HCT116 (cell line): Measurements from ENCODE around the gene C2. TPM values are rescaled to one million over a fixed set of nuclear protein-coding genes. Genes with fewer than 3 reads are reported as not detected.

ENCODE experiments used
- ATAC-seq: fragments of 200-7000 bp; cut with Tn5 transposase; 2 replicates; pipeline ENCODE4 v1.9.1; 2020; ENCODE audit warnings: mild to moderate bottlenecking, moderate library complexity
- BruUV-seq: library from RNA; stranded (reverse); fragments of 400-500 nt; replicated peaks from 2 replicates; lab custom pipeline; 2021; lab: Mats Ljungman, UMichigan
- CTCF ChIA-PET: fragments of 300-600 bp; sonication (Branson Sonifier 250); formaldehyde crosslinking; loops from one replicate; lab custom pipeline; 2021; ENCODE audit warnings: antibody characterized with exemption; lab: Charles Lee
- POLR2A ChIA-PET: fragments of 300-600, 350-600 bp; sonication (Branson Sonifier 250); formaldehyde crosslinking; loops from one replicate; lab custom pipeline; 2021; ENCODE audit warnings: antibody characterized with exemption; lab: Charles Lee
- RAD21 ChIA-PET, 2 experiments: fragments of 300-600 bp; sonication (Branson Sonifier 250); formaldehyde crosslinking; loops; one replicate each; lab custom pipeline; 2023; ENCODE audit warnings: low total read pairs in 2 of 2; ENCODE audit not compliant: uncharacterized antibody in 2 of 2, unreplicated experiment in 2 of 2, low non-redundant PET in 1 of 2; lab: Charles Lee
- DNase-seq: peaks from one replicate; pipeline ENCODE4 v3.0.0-alpha.2; 2010; ENCODE audit warnings: low read depth, low spot score
- H2AFZ ChIP-seq: fragments of 200-600 bp; shearing (Covaris generic), sonication (generic); 2 replicates; pipeline ENCODE4 v1.6.1; 2017; ENCODE audit warnings: low read depth, mixed run types, mixed read lengths, antibody characterized with exemption, low read length; ENCODE audit not compliant: poor library complexity, severe bottlenecking
- H3K27ac ChIP-seq: 2 replicates; pipeline ENCODE4 v1.5.1; 2012; ENCODE audit warnings: low read depth, low read length
- H3K27me3 ChIP-seq: fragments of 200-600 bp; sonication (generic); 2 replicates; pipeline ENCODE4 v1.6.1; 2016; ENCODE audit warnings: mixed run types, low read length, mixed read lengths; ENCODE audit not compliant: insufficient read depth
- H3K36me3 ChIP-seq, 2 experiments: fragments of 200-500 bp in 1 of 2; fragments of 200-600 bp in 1 of 2; sonication (Bioruptor generic) in 1 of 2; sonication (generic) in 1 of 2; 2 replicates each; pipeline versions ENCODE4 v1.5.1 to v1.6.1; 2014 to 2016; ENCODE audit warnings: low read length in 2 of 2, inconsistent platforms in 1 of 2, mixed read lengths in 1 of 2, mixed run types in 1 of 2; ENCODE audit not compliant: insufficient read depth in 2 of 2, control insufficient read depth in 1 of 2
- H3K4me1 ChIP-seq, 2 experiments: fragments of 200-600 bp in 1 of 2; sonication (generic) in 1 of 2; 2 replicates each; pipeline versions ENCODE4 v1.5.1 to v1.6.1; 2012 to 2017; ENCODE audit warnings: low read length in 2 of 2, inconsistent platforms in 1 of 2, mild to moderate bottlenecking in 1 of 2, mixed read lengths in 1 of 2, mixed run types in 1 of 2, moderate library complexity in 1 of 2; ENCODE audit not compliant: insufficient read depth in 2 of 2, control insufficient read depth in 1 of 2
- H3K4me2 ChIP-seq: fragments of 200-600 bp; sonication (generic); 2 replicates; pipeline ENCODE4 v1.6.1; 2017; ENCODE audit warnings: mixed run types, low read length, mixed read lengths
- H3K4me3 ChIP-seq, 2 experiments: fragments of 200-600 bp in 1 of 2; sonication (generic) in 1 of 2; replicated peaks in 1 of 2; 2 replicates each; pipeline ENCODE4 v1.5.1; 2011 to 2016; ENCODE audit warnings: low read length in 2 of 2, control low read depth in 1 of 2, low read depth in 1 of 2, mild to moderate bottlenecking in 1 of 2, mixed read lengths in 1 of 2, mixed run types in 1 of 2
- H3K79me2 ChIP-seq: fragments of 200-600 bp; sonication (generic); 2 replicates; pipeline ENCODE4 v1.6.1; 2017; ENCODE audit warnings: mild to moderate bottlenecking, mixed run types, low read length, moderate library complexity, mixed read lengths; ENCODE audit not compliant: insufficient read depth
- H3K9ac ChIP-seq: fragments of 200-600 bp; sonication (generic); 2 replicates; pipeline ENCODE4 v1.6.1; 2016; ENCODE audit warnings: low read length, mixed read lengths
- H3K9me2 ChIP-seq: fragments of 200-600 bp; sonication (generic), shearing (Covaris generic); 2 replicates; pipeline ENCODE4 v1.6.1; 2017; ENCODE audit warnings: mixed run types, mild to moderate bottlenecking, moderate library complexity; ENCODE audit not compliant: insufficient read depth
- H3K9me3 ChIP-seq, 2 experiments: fragments of 200-500 bp in 1 of 2; fragments of 200-600 bp in 1 of 2; sonication (Bioruptor generic) in 1 of 2; sonication (generic) in 1 of 2; 2 replicates each; pipeline ENCODE4 v1.6.1; 2014 to 2017; ENCODE audit warnings: low read length in 2 of 2, mixed read lengths in 2 of 2, inconsistent platforms in 1 of 2, low read depth in 1 of 2, mild to moderate bottlenecking in 1 of 2, mixed run types in 1 of 2, moderate library complexity in 1 of 2; ENCODE audit not compliant: control insufficient read depth in 1 of 2, insufficient read depth in 1 of 2
- H4K20me1 ChIP-seq: fragments of 200-600 bp; sonication (generic), shearing (Covaris generic); 2 replicates; pipeline ENCODE4 v1.6.1; 2017; ENCODE audit warnings: mixed run types, mild to moderate bottlenecking, moderate library complexity; ENCODE audit not compliant: insufficient read depth
- CEBPB ChIP-seq: IDR thresholded peaks from 2 replicates; pipeline ENCODE4 v1.6.1; 2012; ENCODE audit warnings: low read depth
- EGR1 ChIP-seq: IDR thresholded peaks from 2 replicates; pipeline ENCODE4 v1.6.1; 2012; ENCODE audit warnings: low read depth
- FOSL1 ChIP-seq: IDR thresholded peaks from 2 replicates; pipeline ENCODE4 v1.6.1; 2012; ENCODE audit warnings: low read depth
- JUND ChIP-seq: IDR thresholded peaks from 2 replicates; pipeline ENCODE4 v1.6.1; 2012
- MAX ChIP-seq: IDR thresholded peaks from 2 replicates; pipeline ENCODE4 v1.6.1; 2012
- POLR2AphosphoS5 ChIP-seq: IDR thresholded peaks from 2 replicates; pipeline ENCODE4 v1.6.1; 2011; ENCODE audit warnings: mild to moderate bottlenecking, low read depth, low read length, moderate library complexity
- RAD21 ChIP-seq: IDR thresholded peaks from 2 replicates; pipeline ENCODE4 v1.6.1; 2012; ENCODE audit warnings: low read depth, mild to moderate bottlenecking
- REST ChIP-seq: IDR thresholded peaks from 2 replicates; pipeline ENCODE4 v1.6.1; 2012; ENCODE audit warnings: low read depth
- SIN3A ChIP-seq: IDR thresholded peaks from 2 replicates; pipeline ENCODE4 v1.6.1; 2012; ENCODE audit warnings: low read depth
- SP1 ChIP-seq: IDR thresholded peaks from 2 replicates; pipeline ENCODE4 v1.6.1; 2012; ENCODE audit warnings: low read depth
- SRF ChIP-seq: IDR thresholded peaks from 2 replicates; pipeline ENCODE4 v1.6.1; 2012; ENCODE audit warnings: low read depth
- YY1 ChIP-seq: IDR thresholded peaks from 2 replicates; pipeline ENCODE4 v1.6.1; 2011; ENCODE audit warnings: low read length, low read depth, moderate library complexity, mild to moderate bottlenecking; ENCODE audit not compliant: insufficient replicate concordance; ENCODE audit errors: extremely low read depth
- ZBTB33 ChIP-seq: IDR thresholded peaks from 2 replicates; pipeline ENCODE4 v1.6.1; 2011; ENCODE audit warnings: mild to moderate bottlenecking, low read length, moderate library complexity; ENCODE audit not compliant: insufficient replicate concordance; ENCODE audit errors: extremely low read depth
- ZNF274 ChIP-seq: fragments of 200-500 bp; sonication (Bioruptor generic); IDR thresholded peaks from 2 replicates; pipeline ENCODE4 v1.6.1; 2014; ENCODE audit warnings: mild to moderate bottlenecking, low read depth, low read length, inconsistent platforms
- intact Hi-C: fragments of 100-400 bp; cut with micrococcal nuclease; formaldehyde crosslinking; loops from 2 replicates; pipeline ENCODE4 v1.10.0; 2022
- total RNA-seq: library from RNA; stranded (reverse); gene quantifications from one replicate; pipeline ENCODE4 v1.2.1, GENCODE V29; 2021; ENCODE audit not compliant: unreplicated experiment

The C2 gene
- total RNA-seq, 1 experiment from 2014 or later, result 3.1 TPM

GRCh38 chr6:31920811-31921210 is 6.7 kb upstream of the C2 start:
- Histone ChIP-seq H3K36me3 (no peaks in the 10 kb centered on the region), H4K20me1 (no peaks in the 10 kb centered on the region), H3K27me3 (no peaks in the 10 kb centered on the region), H3K9ac (no peak overlapping the region), H3K4me1 (peaks cover 0 to 1% of the 10 kb centered on the region in 2 experiments; a peak in 1 of 4 replicates), H3K9me2 (no peaks in the 10 kb centered on the region), H3K4me2 (no peak overlapping the region), H3K9me3 (no peaks in the 10 kb centered on the region; a peak in 1 of 4 replicates), H3K4me3 (no peak overlapping the region), H3K27ac (no peak overlapping the region), H2AFZ (no peak overlapping the region), H3K79me2 (no peaks in the 10 kb centered on the region)
- ATAC-seq (no peak), DNase-seq (no peak)
- intact Hi-C loops, result no loop called here
- RAD21 ChIA-PET, result no interaction called here
- CTCF ChIA-PET, result no interaction called here
- POLR2A ChIA-PET, result no interaction called here
- no TSS peak for BruUV-seq
- TF ChIP-seq YY1, result no peak
- no peak for TF ChIP-seq SIN3A
- TF ChIP-seq FOSL1, result no peak
- no peak for TF ChIP-seq EGR1
- no peak for TF ChIP-seq ZNF274
- TF ChIP-seq MAX, result no peak
- no peak for TF ChIP-seq CEBPB
- no peak for TF ChIP-seq SP1
- no peak for TF ChIP-seq POLR2AphosphoS5
- no peak for TF ChIP-seq SRF
- TF ChIP-seq JUND, result no peak

GRCh38 chr6:31922942-31923341 is 4.6 kb upstream of the C2 start:
- no peaks in the 10 kb centered on the region for H3K36me3 ChIP-seq
- H4K20me1 ChIP-seq, result no peaks in the 10 kb centered on the region
- no peaks in the 10 kb centered on the region for H3K4me1 ChIP-seq
- H3K9me3 ChIP-seq, result no peaks in the 10 kb centered on the region
- no peaks in the 10 kb centered on the region for H3K9me2 ChIP-seq
- POLR2A ChIA-PET, result interaction anchor here (1.0 to 1.3 kb wide), 2 partner anchors 60 to 95 kb away, joined by 3 read pairs; partner anchors contain the start of genes HSPA1B and NEU1
- peak; percentile 42 for DNase-seq
- BruUV-seq, result no TSS peak
- H3K9ac ChIP-seq, result no peak overlapping the region
- no peaks in the 10 kb centered on the region for H3K27me3 ChIP-seq
- H3K4me2 ChIP-seq, result no peak overlapping the region
- H3K4me3 ChIP-seq, result no peak overlapping the region
- CTCF ChIA-PET, result interaction anchor here (0.7 to 1.3 kb wide), 6 partner anchors 29 to 153 kb away, joined by 3 to 6 read pairs (median 3); partner anchors contain the start of gene VARS1
- peak; percentile 68; the same call in 1 of the 2 replicates for ATAC-seq
- intact Hi-C loops, result no loop called here
- H3K27ac ChIP-seq, result no peak overlapping the region
- RAD21 ChIA-PET, result interaction anchor here in 1 of 2 experiments (0.6 kb wide), 1 partner anchor 284 kb away, joined by 3 read pairs; no protein-coding TSS in a partner anchor
- no peaks in the 10 kb centered on the region for H3K79me2 ChIP-seq
- H2AFZ ChIP-seq, result no peak overlapping the region
- no peak for TF ChIP-seq ZNF274
- no peak for TF ChIP-seq EGR1
- TF ChIP-seq YY1, result no peak
- TF ChIP-seq FOSL1, result no peak
- TF ChIP-seq RAD21, result peak; percentile 77
- no peak for TF ChIP-seq REST
- no peak for TF ChIP-seq MAX
- no peak for TF ChIP-seq ZBTB33
- no peak for TF ChIP-seq SIN3A
